Osteoblast (primary cell): ENCODE results near the gene C1orf105. TPM values are rescaled to one million over a fixed set of nuclear protein-coding genes. Genes with fewer than 3 reads are reported as not detected.

Experiments used
- DNase-seq: peaks from one replicate; pipeline ENCODE4 v3.0.0; 2011; ENCODE audit warnings: low spot score, mixed read lengths; ENCODE audit not compliant: insufficient read length; ENCODE audit errors: missing footprints
- H2AFZ ChIP-seq: 2 replicates; pipeline ENCODE4 v1.6.0; 2011; ENCODE audit warnings: mild to moderate bottlenecking, low read length
- H3K27ac ChIP-seq: 2 replicates; pipeline ENCODE4 v1.5.1; 2011; ENCODE audit warnings: mild to moderate bottlenecking, low read depth, low read length, moderate library complexity
- H3K27me3 ChIP-seq: 2 replicates; pipeline ENCODE4 v1.6.0; 2012; ENCODE audit warnings: mild to moderate bottlenecking, control low read depth, inconsistent platforms, low read length, moderate library complexity; ENCODE audit not compliant: insufficient read depth
- H3K36me3 ChIP-seq: 2 replicates; pipeline ENCODE4 v1.5.1; 2011; ENCODE audit warnings: mild to moderate bottlenecking, low read length, control low read depth, moderate library complexity; ENCODE audit not compliant: insufficient read depth
- H3K4me1 ChIP-seq: 2 replicates; pipeline ENCODE4 v1.5.1; 2011; ENCODE audit warnings: mild to moderate bottlenecking, low read length, control low read depth, moderate library complexity; ENCODE audit not compliant: insufficient read depth
- H3K4me2 ChIP-seq: 2 replicates; pipeline ENCODE4 v1.6.0; 2011; ENCODE audit warnings: mild to moderate bottlenecking, low read length; ENCODE audit not compliant: insufficient read depth
- H3K4me3 ChIP-seq: fragments of 200-600 bp; sonication (generic); 3 replicates; pipeline ENCODE4 v1.5.1; 2012; ENCODE audit warnings: mild to moderate bottlenecking, low read length, inconsistent platforms; ENCODE audit not compliant: insufficient read depth
- H3K79me2 ChIP-seq: 2 replicates; pipeline ENCODE4 v1.6.0; 2012; ENCODE audit warnings: mild to moderate bottlenecking, low read length, control low read depth, inconsistent platforms; ENCODE audit not compliant: insufficient read depth
- H3K9me3 ChIP-seq: 2 replicates; pipeline ENCODE4 v1.5.1; 2011; ENCODE audit warnings: low read depth, low read length, control low read depth
- H4K20me1 ChIP-seq: 2 replicates; pipeline ENCODE4 v1.6.0; 2012; ENCODE audit warnings: mild to moderate bottlenecking, low read length, control low read depth; ENCODE audit not compliant: insufficient read depth
- total RNA-seq: library from RNA; depleted of rRNA; stranded (reverse); fragments of >200 nt; gene quantifications from 2 replicates; pipeline ENCODE4 v1.2.3, GENCODE V29; 2012
- TF ChIP-seq, protein P1 (sequence below): IDR thresholded peaks from 2 replicates; pipeline ENCODE4 v1.5.1; 2011; ENCODE audit warnings: mild to moderate bottlenecking, low read depth, low read length, moderate library complexity; ENCODE audit errors: extremely low read depth

C1orf105 gene
- total RNA-seq, 1 donor = not detected

DNA sequence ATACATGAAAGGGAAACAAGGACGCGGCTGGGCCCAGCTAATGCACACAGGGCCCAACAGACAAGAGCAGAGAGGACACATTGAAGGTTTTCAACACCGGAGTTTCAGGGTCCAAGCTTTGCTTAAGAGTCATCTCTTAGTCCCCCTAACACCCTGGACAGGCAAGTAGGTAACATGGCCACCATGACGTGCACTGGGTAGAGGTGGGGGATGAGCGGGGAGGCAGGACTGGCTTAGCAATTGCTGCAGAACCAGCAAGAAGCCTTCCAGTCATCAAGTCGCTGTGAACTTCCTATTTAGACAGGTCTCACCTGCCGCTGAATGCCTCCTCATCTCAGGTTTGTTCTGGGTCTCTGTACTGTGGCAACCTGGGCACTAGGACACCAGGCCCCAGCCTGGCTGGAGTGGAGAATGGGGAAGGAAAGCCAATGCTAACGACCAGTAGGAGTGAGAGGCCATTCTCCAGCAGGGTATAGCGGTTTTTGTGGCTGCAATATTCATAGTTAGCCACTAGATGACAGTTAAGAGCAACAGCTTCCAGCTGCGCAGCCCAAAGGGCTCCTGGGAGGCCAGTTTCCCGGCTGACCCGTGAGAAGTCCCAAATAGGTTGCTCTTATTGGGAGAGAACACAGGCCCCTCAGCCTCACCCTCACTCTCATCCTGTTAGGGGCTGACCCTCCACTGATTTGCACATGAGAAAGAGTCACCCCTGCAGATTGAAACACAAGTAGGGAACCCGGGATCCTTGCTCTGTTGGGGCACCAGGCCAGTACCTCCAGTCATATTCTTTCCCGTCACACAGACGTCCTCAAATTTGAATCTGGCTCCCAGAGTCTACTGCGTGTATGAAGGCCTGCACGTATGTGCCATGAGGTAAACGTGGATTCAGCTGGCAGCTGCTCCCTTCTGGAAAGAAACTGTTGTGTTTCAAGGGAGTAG, 29.4 kb downstream of the C1orf105 start:
- no peaks in the 10 kb centered on the region for H4K20me1 ChIP-seq
- H3K4me2 ChIP-seq = peak overlapping the region; percentile 59
- peak; percentile 47 for DNase-seq

GRCh38 chr1:172450524-172450885, 30.0 kb downstream of the C1orf105 start:
- no peak overlapping the region for H3K27ac ChIP-seq
- H3K79me2 ChIP-seq = no peaks in the 10 kb centered on the region
- H3K9me3 ChIP-seq = no peaks in the 10 kb centered on the region
- TF ChIP-seq, protein P1, sequence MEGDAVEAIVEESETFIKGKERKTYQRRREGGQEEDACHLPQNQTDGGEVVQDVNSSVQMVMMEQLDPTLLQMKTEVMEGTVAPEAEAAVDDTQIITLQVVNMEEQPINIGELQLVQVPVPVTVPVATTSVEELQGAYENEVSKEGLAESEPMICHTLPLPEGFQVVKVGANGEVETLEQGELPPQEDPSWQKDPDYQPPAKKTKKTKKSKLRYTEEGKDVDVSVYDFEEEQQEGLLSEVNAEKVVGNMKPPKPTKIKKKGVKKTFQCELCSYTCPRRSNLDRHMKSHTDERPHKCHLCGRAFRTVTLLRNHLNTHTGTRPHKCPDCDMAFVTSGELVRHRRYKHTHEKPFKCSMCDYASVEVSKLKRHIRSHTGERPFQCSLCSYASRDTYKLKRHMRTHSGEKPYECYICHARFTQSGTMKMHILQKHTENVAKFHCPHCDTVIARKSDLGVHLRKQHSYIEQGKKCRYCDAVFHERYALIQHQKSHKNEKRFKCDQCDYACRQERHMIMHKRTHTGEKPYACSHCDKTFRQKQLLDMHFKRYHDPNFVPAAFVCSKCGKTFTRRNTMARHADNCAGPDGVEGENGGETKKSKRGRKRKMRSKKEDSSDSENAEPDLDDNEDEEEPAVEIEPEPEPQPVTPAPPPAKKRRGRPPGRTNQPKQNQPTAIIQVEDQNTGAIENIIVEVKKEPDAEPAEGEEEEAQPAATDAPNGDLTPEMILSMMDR = no peak
- H3K4me2 ChIP-seq = peak overlapping the region; percentile 59
- no peak overlapping the region for H3K4me3 ChIP-seq
- no peaks in the 10 kb centered on the region for H3K36me3 ChIP-seq
- H3K4me1 ChIP-seq = peaks cover 13% of the 10 kb centered on the region
- H3K27me3 ChIP-seq = no peaks in the 10 kb centered on the region
- no peak for DNase-seq
- peak overlapping the region; percentile 78 for H2AFZ ChIP-seq
- no peaks in the 10 kb centered on the region for H4K20me1 ChIP-seq

More for the DNA sequence above, 29.4 kb downstream of the C1orf105 start:
- Histone ChIP-seq H3K4me3 (peak overlapping the region; percentile 14), H3K36me3 (no peaks in the 10 kb centered on the region), H3K79me2 (no peaks in the 10 kb centered on the region), H3K9me3 (no peaks in the 10 kb centered on the region), H3K27me3 (no peaks in the 10 kb centered on the region), H2AFZ (peak overlapping the region; percentile 86), H3K4me1 (peaks cover 13% of the 10 kb centered on the region), H3K27ac (no peak overlapping the region)
- TF ChIP-seq, protein P1 = peak; percentile 88

DNA sequence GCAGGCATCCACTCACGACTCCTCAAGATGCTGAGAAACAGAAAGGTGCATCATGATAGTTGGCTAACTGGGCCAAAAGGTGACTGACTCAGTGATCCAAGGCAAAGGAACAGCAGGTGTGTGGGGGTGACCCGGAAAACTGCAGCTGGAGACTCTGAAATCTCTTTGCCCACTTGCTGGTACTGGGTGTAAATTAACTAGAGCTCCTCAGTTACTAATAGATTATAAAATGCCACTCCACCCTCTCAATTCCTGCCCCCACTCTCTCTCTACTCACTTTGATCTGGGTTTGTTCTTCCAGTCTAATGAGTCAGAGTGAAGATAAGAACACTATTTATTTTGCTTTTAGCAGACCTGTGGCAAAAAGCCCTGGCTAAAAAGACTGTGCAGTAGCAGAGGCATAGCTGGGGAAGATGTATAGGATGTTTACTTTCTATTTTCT, 30.5 kb downstream of the C1orf105 start:
- Histone ChIP-seq H3K27ac (no peak overlapping the region), H3K27me3 (no peaks in the 10 kb centered on the region), H4K20me1 (no peaks in the 10 kb centered on the region), H3K79me2 (no peaks in the 10 kb centered on the region), H3K36me3 (no peaks in the 10 kb centered on the region), H3K4me2 (no peak overlapping the region), H2AFZ (no peak overlapping the region), H3K4me1 (peaks cover 13% of the 10 kb centered on the region), H3K4me3 (no peak overlapping the region), H3K9me3 (no peaks in the 10 kb centered on the region)
- TF ChIP-seq, protein P1 = no peak
- no peak for DNase-seq

DNA sequence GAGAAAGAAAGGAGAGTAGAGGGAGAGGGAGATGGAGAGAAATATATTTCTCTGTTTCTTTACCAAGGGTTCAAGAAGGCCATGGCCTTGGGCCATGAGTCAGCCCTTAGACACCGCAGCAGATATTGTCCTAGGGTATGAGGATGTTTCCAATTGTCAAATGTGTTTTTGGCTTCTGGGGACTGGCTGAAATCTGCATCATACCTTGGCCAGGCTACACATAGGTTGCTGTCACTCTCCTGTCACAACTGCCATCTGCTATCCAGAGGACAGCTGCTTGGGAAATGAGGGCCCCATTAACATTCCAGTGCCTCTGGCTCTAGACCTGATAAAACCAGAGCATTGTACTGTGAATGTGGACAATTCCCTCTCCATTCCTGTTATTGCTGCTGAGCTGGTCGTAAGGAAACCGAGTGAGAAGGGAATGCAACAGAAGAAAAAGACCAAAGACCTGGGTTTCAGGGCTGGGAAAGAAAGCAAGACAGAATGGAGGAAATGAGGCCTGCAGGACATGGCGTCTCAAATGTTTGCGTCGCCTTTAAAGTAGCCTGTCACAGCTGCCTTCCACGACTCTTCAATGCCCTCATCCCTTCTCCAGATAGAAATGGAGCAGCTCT, 32.2 kb downstream of the C1orf105 start:
- no peak for DNase-seq
- H3K36me3 ChIP-seq = no peaks in the 10 kb centered on the region
- no peak overlapping the region for H3K4me2 ChIP-seq
- H3K27ac ChIP-seq = no peak overlapping the region
- no peaks in the 10 kb centered on the region for H3K9me3 ChIP-seq
- peaks cover 13% of the 10 kb centered on the region for H3K4me1 ChIP-seq
- H3K27me3 ChIP-seq = peaks cover under 1% of the 10 kb centered on the region
- no peak overlapping the region for H3K4me3 ChIP-seq
- H3K79me2 ChIP-seq = no peaks in the 10 kb centered on the region
- no peak overlapping the region for H2AFZ ChIP-seq
- H4K20me1 ChIP-seq = no peaks in the 10 kb centered on the region
- TF ChIP-seq, protein P1 = no peak
